ENCODE results near the gene UBA1.

DNA sequence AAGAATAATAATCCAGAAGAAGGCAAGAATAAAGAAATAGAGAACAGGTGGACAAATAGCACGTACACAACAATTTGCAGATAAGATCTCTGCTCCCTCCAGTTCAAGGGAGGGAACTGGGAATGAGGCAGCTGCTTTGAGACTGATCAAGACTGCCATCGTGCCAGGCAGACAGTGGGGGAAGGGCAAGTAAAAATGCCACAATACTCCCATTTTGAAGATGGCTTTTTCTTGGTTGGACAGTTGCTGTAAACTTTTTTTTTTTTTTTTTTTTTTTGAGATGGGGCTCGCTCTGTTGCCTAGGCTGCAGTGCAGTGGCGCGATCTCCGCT, 56.4 kb downstream of the UBA1 start:
- TF ChIP-seq, protein P1, sequence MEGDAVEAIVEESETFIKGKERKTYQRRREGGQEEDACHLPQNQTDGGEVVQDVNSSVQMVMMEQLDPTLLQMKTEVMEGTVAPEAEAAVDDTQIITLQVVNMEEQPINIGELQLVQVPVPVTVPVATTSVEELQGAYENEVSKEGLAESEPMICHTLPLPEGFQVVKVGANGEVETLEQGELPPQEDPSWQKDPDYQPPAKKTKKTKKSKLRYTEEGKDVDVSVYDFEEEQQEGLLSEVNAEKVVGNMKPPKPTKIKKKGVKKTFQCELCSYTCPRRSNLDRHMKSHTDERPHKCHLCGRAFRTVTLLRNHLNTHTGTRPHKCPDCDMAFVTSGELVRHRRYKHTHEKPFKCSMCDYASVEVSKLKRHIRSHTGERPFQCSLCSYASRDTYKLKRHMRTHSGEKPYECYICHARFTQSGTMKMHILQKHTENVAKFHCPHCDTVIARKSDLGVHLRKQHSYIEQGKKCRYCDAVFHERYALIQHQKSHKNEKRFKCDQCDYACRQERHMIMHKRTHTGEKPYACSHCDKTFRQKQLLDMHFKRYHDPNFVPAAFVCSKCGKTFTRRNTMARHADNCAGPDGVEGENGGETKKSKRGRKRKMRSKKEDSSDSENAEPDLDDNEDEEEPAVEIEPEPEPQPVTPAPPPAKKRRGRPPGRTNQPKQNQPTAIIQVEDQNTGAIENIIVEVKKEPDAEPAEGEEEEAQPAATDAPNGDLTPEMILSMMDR (IDR thresholded peaks at IDR 0.05; ENCODE audit: low read length): no peak
- TF ChIP-seq EZH2 (IDR thresholded peaks at IDR 0.05; ENCODE audit: borderline replicate concordance, low read length): no peak

All from OCI-LY1 (cell line).